Loucy (cell line): ENCODE measurements around the gene NEK8.

Experiments
- H2AFZ ChIP-seq: fragments of 200-600 bp; sonication (generic); 2 replicates; pipeline ENCODE4 v1.6.0; 2016; ENCODE audit warnings: antibody characterized with exemption, mild to moderate bottlenecking, low read length, moderate library complexity
- H3F3A ChIP-seq: fragments of 200-600 bp; 2 replicates; pipeline ENCODE4 v1.6.0; 2016; ENCODE audit warnings: antibody characterized with exemption, low read depth, mild to moderate bottlenecking
- H3K27me3 ChIP-seq: fragments of 200-600 bp; sonication (generic); 2 replicates; pipeline ENCODE4 v1.6.1; 2014; ENCODE audit warnings: low read length, mild to moderate bottlenecking; ENCODE audit not compliant: insufficient read depth, poor library complexity, severe bottlenecking
- H3K36me3 ChIP-seq: fragments of 200-600 bp; sonication (generic); 2 replicates; pipeline ENCODE4 v1.6.1; 2016; ENCODE audit warnings: low read length; ENCODE audit not compliant: insufficient read depth
- H3K4me1 ChIP-seq: fragments of 200-600 bp; sonication (generic); 2 replicates; pipeline ENCODE4 v1.5.1; 2014; ENCODE audit warnings: low read length, mild to moderate bottlenecking; ENCODE audit not compliant: insufficient read depth, poor library complexity, severe bottlenecking
- H3K4me2 ChIP-seq: fragments of 200-600 bp; sonication (generic); 2 replicates; pipeline ENCODE4 v1.6.0; 2014; ENCODE audit warnings: antibody characterized with exemption, low read length, low read depth, mild to moderate bottlenecking; ENCODE audit not compliant: poor library complexity, severe bottlenecking
- H3K4me3 ChIP-seq: fragments of 200-600 bp; sonication (generic); 2 replicates; pipeline ENCODE4 v1.5.1; 2014; ENCODE audit warnings: low read length, mild to moderate bottlenecking, mixed read lengths; ENCODE audit not compliant: poor library complexity, severe bottlenecking
- H3K79me2 ChIP-seq: fragments of 200-600 bp; sonication (generic); 2 replicates; pipeline ENCODE4 v1.6.1; 2014; ENCODE audit warnings: low read length; ENCODE audit not compliant: insufficient read depth
- H3K9ac ChIP-seq: fragments of 200-600 bp; sonication (generic); 2 replicates; pipeline ENCODE4 v1.6.0; 2014; ENCODE audit warnings: mild to moderate bottlenecking, low read depth, low read length, moderate library complexity; ENCODE audit not compliant: poor library complexity, severe bottlenecking
- H3K9me2 ChIP-seq: fragments of 200-600 bp; sonication (generic); replicated peaks from 2 replicates; pipeline ENCODE4 v1.6.1; 2016; ENCODE audit warnings: low read depth, low read length, mixed read lengths
- H3K9me3 ChIP-seq: fragments of 200-600 bp; sonication (generic); 2 replicates; pipeline ENCODE4 v1.6.1; 2014; ENCODE audit warnings: mild to moderate bottlenecking, antibody characterized with exemption, low read length, low read depth; ENCODE audit not compliant: insufficient read depth
- H4K20me1 ChIP-seq: fragments of 200-600 bp; sonication (generic); 2 replicates; pipeline ENCODE4 v1.6.0; 2014; ENCODE audit warnings: antibody characterized with exemption, low read length, mild to moderate bottlenecking; ENCODE audit not compliant: insufficient read depth, poor library complexity, severe bottlenecking
- CTCF ChIP-seq: fragments of 200-600 bp; sonication (generic); conservative IDR thresholded peaks from 2 replicates; pipeline ENCODE4 v1.5.1; 2014; ENCODE audit warnings: mild to moderate bottlenecking, antibody characterized with exemption, low read length
- EZH2phosphoT487 ChIP-seq: fragments of 200-600 bp; IDR thresholded peaks from 2 replicates; pipeline ENCODE4 v1.6.1; 2018; ENCODE audit warnings: antibody characterized with exemption, mild to moderate bottlenecking, moderate library complexity, borderline replicate concordance

The NEK8 gene

GRCh38 chr17:28743243-28744103, 14.9 kb downstream of the NEK8 start, which contains the start of gene TRAF4:
TRAF4 (plus strand) TSS chr17:28744011; CDS start chr17:28744113, 102 bp downstream.
- peaks cover 15% of the 10 kb centered on the region; the same call in 1 of the 2 replicates for H3K36me3 ChIP-seq
- peak within 1 kb of the TSS; percentile 82 for H3K9ac ChIP-seq
- peak within 1 kb of the TSS; percentile 93 for H3K4me3 ChIP-seq
- H3K4me2 ChIP-seq = peak within 1 kb of the TSS; percentile 100
- no peaks in the 10 kb centered on the region for H3K9me2 ChIP-seq
- no peaks in the 10 kb centered on the region for H3K27me3 ChIP-seq
- no peaks in the 10 kb centered on the region for H3F3A ChIP-seq
- peaks cover 36% of the 10 kb centered on the region for H3K4me1 ChIP-seq
- TF ChIP-seq CTCF = no peak
- no peak for TF ChIP-seq EZH2phosphoT487
- peaks cover 26% of the 10 kb centered on the region for H4K20me1 ChIP-seq
- H2AFZ ChIP-seq = peak within 1 kb of the TSS; percentile 94
- H3K79me2 ChIP-seq = peaks cover 44% of the 10 kb centered on the region
- H3K9me3 ChIP-seq = no peaks in the 10 kb centered on the region

- Histone ChIP-seq H3F3A (no peaks in the 10 kb centered on the region), H3K9me2 (no peaks in the 10 kb centered on the region), H3K36me3 (peaks cover 24% of the 10 kb centered on the region; the same call in 1 of the 2 replicates), H3K4me1 (peaks cover 30% of the 10 kb centered on the region), H3K9ac (peak overlapping the region; percentile 82), H3K4me2 (peak overlapping the region; percentile 86), H4K20me1 (peaks cover 28% of the 10 kb centered on the region), H3K79me2 (peaks cover 44% of the 10 kb centered on the region), H3K4me3 (peak overlapping the region; percentile 93), H2AFZ (peak overlapping the region; percentile 29), H3K9me3 (no peaks in the 10 kb centered on the region), H3K27me3 (no peaks in the 10 kb centered on the region)
- no peak for TF ChIP-seq EZH2phosphoT487
- TF ChIP-seq CTCF = no peak
These were observed 15.8 kb downstream of the NEK8 start for GRCh38 chr17:28744104-28744971.

GRCh38 chr17:28744972-28745785, 16.6 kb downstream of the NEK8 start:
- Histone ChIP-seq H3F3A (no peaks in the 10 kb centered on the region), H3K27me3 (no peaks in the 10 kb centered on the region), H3K36me3 (peaks cover 25% of the 10 kb centered on the region; the same call in 1 of the 2 replicates), H3K79me2 (peaks cover 44% of the 10 kb centered on the region), H3K4me2 (peak overlapping the region; percentile 86), H3K9me2 (no peaks in the 10 kb centered on the region), H3K4me3 (peak overlapping the region; percentile 93), H2AFZ (peak overlapping the region; percentile 29), H3K9me3 (no peaks in the 10 kb centered on the region), H4K20me1 (peaks cover 34% of the 10 kb centered on the region), H3K9ac (peak overlapping the region; percentile 82), H3K4me1 (peaks cover 30% of the 10 kb centered on the region)
- TF ChIP-seq CTCF (no peak), EZH2phosphoT487 (no peak)
